ENCODE data around the gene NOLC1.
"Not testable (repeated sequence)": the region's sequence is repeated elsewhere in the genome, so short reads cannot be mapped to it uniquely, and the experiment has no call there.

The NOLC1 gene

GRCh38 chr10:102157224-102157623 is 5.0 kb downstream of the NOLC1 start:
- no peak for DNase-seq

GRCh38 chr10:102159051-102159597 is 6.9 kb downstream of the NOLC1 start:
- DNase-seq = no peak

GRCh38 chr10:102159831-102160230 is 7.6 kb downstream of the NOLC1 start:
- no peak for DNase-seq

- DNase-seq = no peak
These were observed 11.3 kb downstream of the NOLC1 start for GRCh38 chr10:102163342-102163989.

GRCh38 chr10:102167861-102168260 is 15.7 kb downstream of the NOLC1 start:
- no peak for DNase-seq

GRCh38 chr10:102170602-102171001 is 18.4 kb downstream of the NOLC1 start:
- DNase-seq = no peak

- DNase-seq = no peak
These were observed 20.1 kb downstream of the NOLC1 start for GRCh38 chr10:102172288-102172687.

- no peak for DNase-seq
These were observed 23.2 kb downstream of the NOLC1 start for GRCh38 chr10:102175415-102175814.

GRCh38 chr10:102184606-102185005 is 32.4 kb downstream of the NOLC1 start:
- DNase-seq = no peak

GRCh38 chr10:102185272-102185671 is 33.1 kb downstream of the NOLC1 start:
- no peak for DNase-seq

GRCh38 chr10:102185811-102186527 is 33.8 kb downstream of the NOLC1 start:
- no peak for DNase-seq

GRCh38 chr10:102188298-102188940 is 36.2 kb downstream of the NOLC1 start:
- DNase-seq = no peak

GRCh38 chr10:102188941-102189898 is 37.0 kb downstream of the NOLC1 start:
- DNase-seq = not testable (repeated sequence)

GRCh38 chr10:102191956-102192355 is 39.8 kb downstream of the NOLC1 start:
- DNase-seq = no peak

GRCh38 chr10:102195296-102195870 is 43.2 kb downstream of the NOLC1 start:
- no peak for DNase-seq

- no peak for DNase-seq
These were observed 44.7 kb downstream of the NOLC1 start for GRCh38 chr10:102196893-102197292.

GRCh38 chr10:102198027-102198426 is 45.8 kb downstream of the NOLC1 start:
- no peak for DNase-seq

- no peak for DNase-seq
These were observed 48.8 kb downstream of the NOLC1 start for GRCh38 chr10:102200751-102201640.

GRCh38 chr10:102202386-102202785 is 50.2 kb downstream of the NOLC1 start:
- DNase-seq = no peak

GRCh38 chr10:102208311-102209035 is 56.3 kb downstream of the NOLC1 start:
- no peak for DNase-seq

Data from NCI-H2227 treated with DMSO at 0.1 percent for 48 hours (cell line).